H9 (cell line): Measurements from ENCODE around the gene NMT1. TPM values are rescaled to one million over a fixed set of nuclear protein-coding genes. Genes with fewer than 3 reads are reported as not detected.

Experiments used
- DNase-seq: peaks from one replicate; pipeline ENCODE4 v3.0.0-alpha.2; 2017
- H2AFZ ChIP-seq: one replicate; pipeline ENCODE4 v1.6.1; 2013; ENCODE audit warnings: mild to moderate bottlenecking, low read length, control low read depth, moderate library complexity
- H2AK5ac ChIP-seq: 2 replicates; pipeline ENCODE4 v1.6.1; 2013; ENCODE audit warnings: low read length, control low read depth, mixed read lengths; ENCODE audit not compliant: insufficient read length
- H2BK120ac ChIP-seq: one replicate; pipeline ENCODE4 v1.6.1; 2013; ENCODE audit warnings: low read depth, mild to moderate bottlenecking, low read length, control low read depth, inconsistent platforms; ENCODE audit not compliant: poor library complexity, severe bottlenecking
- H2BK12ac ChIP-seq: 2 replicates; pipeline ENCODE4 v1.6.1; 2013; ENCODE audit warnings: low read length, control low read depth, mixed read lengths, low read depth; ENCODE audit not compliant: insufficient read length
- H2BK15ac ChIP-seq: 2 replicates; pipeline ENCODE4 v1.6.1; 2013; ENCODE audit warnings: low read depth, low read length, control low read depth
- H2BK20ac ChIP-seq: one replicate; pipeline ENCODE4 v1.6.1; 2013; ENCODE audit warnings: low read depth, mild to moderate bottlenecking, low read length, control low read depth, inconsistent platforms; ENCODE audit not compliant: poor library complexity, severe bottlenecking
- H2BK5ac ChIP-seq: 2 replicates; pipeline ENCODE4 v1.6.1; 2013; ENCODE audit warnings: low read length, control low read depth, mixed read lengths; ENCODE audit not compliant: insufficient read length
- H3K14ac ChIP-seq: 2 replicates; pipeline ENCODE4 v1.6.1; 2013; ENCODE audit warnings: low read length, control low read depth; ENCODE audit not compliant: insufficient read depth
- H3K18ac ChIP-seq: 2 replicates; pipeline ENCODE4 v1.6.1; 2013; ENCODE audit warnings: low read depth, mild to moderate bottlenecking, mixed read lengths, low read length, control low read depth; ENCODE audit not compliant: insufficient read length
- H3K23ac ChIP-seq: 2 replicates; pipeline ENCODE4 v1.6.1; 2013; ENCODE audit warnings: low read length, control low read depth, mixed read lengths, low read depth; ENCODE audit not compliant: insufficient read length
- H3K23me2 ChIP-seq: 2 replicates; pipeline ENCODE4 v1.6.1; 2013; ENCODE audit warnings: low read depth, mild to moderate bottlenecking, mixed read lengths, low read length, control low read depth; ENCODE audit not compliant: insufficient read length, poor library complexity, severe bottlenecking
- H3K27ac ChIP-seq: 2 replicates; pipeline ENCODE4 v1.5.1; 2013; ENCODE audit warnings: low read length, control low read depth, mixed read lengths, low read depth; ENCODE audit not compliant: insufficient read length
- H3K27me3 ChIP-seq: 2 replicates; pipeline ENCODE4 v1.6.1; 2013; ENCODE audit warnings: low read length, control low read depth, inconsistent platforms; ENCODE audit not compliant: insufficient read depth
- H3K4ac ChIP-seq: 2 replicates; pipeline ENCODE4 v1.6.1; 2013; ENCODE audit warnings: low read depth, mild to moderate bottlenecking, control low read depth, inconsistent platforms, low read length, moderate library complexity
- H3K4me1 ChIP-seq: 2 replicates; pipeline ENCODE4 v1.6.1; 2013; ENCODE audit warnings: low read length, control low read depth, inconsistent platforms; ENCODE audit not compliant: insufficient read depth
- H3K4me2 ChIP-seq: 2 replicates; pipeline ENCODE4 v1.6.1; 2013; ENCODE audit warnings: low read length, control low read depth, mixed read lengths; ENCODE audit not compliant: insufficient read length, insufficient read depth
- H3K56ac ChIP-seq: 2 replicates; pipeline ENCODE4 v1.6.1; 2013; ENCODE audit warnings: low read depth, mild to moderate bottlenecking, mixed read lengths, low read length, control low read depth; ENCODE audit not compliant: insufficient read length
- H3K79me1 ChIP-seq: 2 replicates; pipeline ENCODE4 v1.6.1; 2013; ENCODE audit warnings: low read depth, mild to moderate bottlenecking, moderate library complexity, low read length, control low read depth, inconsistent platforms; ENCODE audit not compliant: insufficient read depth, poor library complexity, severe bottlenecking
- H3K79me2 ChIP-seq: 2 replicates; pipeline ENCODE4 v1.6.1; 2013; ENCODE audit warnings: low read length, control low read depth, inconsistent platforms; ENCODE audit not compliant: insufficient read depth
- H3K9ac ChIP-seq: 2 replicates; pipeline ENCODE4 v1.6.1; 2013; ENCODE audit warnings: low read length, control low read depth, mixed read lengths; ENCODE audit not compliant: insufficient read length; ENCODE audit errors: extremely low read depth
- H3K9me3 ChIP-seq: one replicate; pipeline ENCODE4 v1.6.1; 2013; ENCODE audit warnings: low read depth, low read length, inconsistent platforms; ENCODE audit not compliant: control insufficient read depth
- H3T11ph ChIP-seq: one replicate; pipeline ENCODE4 v1.6.1; 2013; ENCODE audit warnings: mild to moderate bottlenecking, low read length, control low read depth, inconsistent platforms
- H4K20me1 ChIP-seq: one replicate; pipeline ENCODE4 v1.6.1; 2013; ENCODE audit not compliant: control insufficient read depth, insufficient read length, insufficient read depth
- H4K5ac ChIP-seq: 2 replicates; pipeline ENCODE4 v1.6.1; 2013; ENCODE audit warnings: low read depth, mild to moderate bottlenecking, mixed read lengths, low read length, control low read depth; ENCODE audit not compliant: insufficient read length
- H4K8ac ChIP-seq: replicated peaks from 2 replicates; pipeline ENCODE4 v1.6.1; 2013; ENCODE audit warnings: low read length, control low read depth, mixed read lengths, low read depth; ENCODE audit not compliant: insufficient read length
- H4K91ac ChIP-seq: 2 replicates; pipeline ENCODE4 v1.6.1; 2013; ENCODE audit warnings: low read depth, mild to moderate bottlenecking, moderate library complexity, mixed read lengths, low read length, control low read depth; ENCODE audit not compliant: insufficient read length
- H3K27ac Mint-ChIP-seq, 3 experiments: 2 replicates in 2 of 3; 3 replicates in 1 of 3; pipeline ENCODE4 v1.8.0; 2020 to 2021; ENCODE audit warnings: mixed read lengths in 3 of 3, mild to moderate bottlenecking in 1 of 3, moderate library complexity in 1 of 3
- H3K27me3 Mint-ChIP-seq: 2 replicates; pipeline ENCODE4 v1.8.0; 2021; ENCODE audit warnings: low read depth, mild to moderate bottlenecking, moderate library complexity, mixed read lengths
- H3K36me3 Mint-ChIP-seq, 3 experiments: 2 replicates in 2 of 3; 3 replicates in 1 of 3; pipeline ENCODE4 v1.8.0; 2020 to 2021; ENCODE audit warnings: low read depth in 3 of 3, mixed read lengths in 3 of 3; ENCODE audit not compliant: insufficient read depth in 1 of 3
- H3K4me1 Mint-ChIP-seq, 2 experiments: 2 replicates each; pipeline ENCODE4 v1.8.0; 2020; ENCODE audit warnings: mixed read lengths in 2 of 2
- H3K4me3 Mint-ChIP-seq, 2 experiments: 2 replicates in 1 of 2; 3 replicates in 1 of 2; pipeline ENCODE4 v1.8.0; 2020 to 2021; ENCODE audit warnings: mild to moderate bottlenecking in 2 of 2, mixed read lengths in 2 of 2, moderate library complexity in 1 of 2
- H3K9me3 Mint-ChIP-seq, 2 experiments: 2 replicates in 1 of 2; 3 replicates in 1 of 2; pipeline ENCODE4 v1.8.0; 2020; ENCODE audit warnings: mild to moderate bottlenecking in 2 of 2, mixed read lengths in 2 of 2, moderate library complexity in 1 of 2
- CTCF ChIP-seq: fragments of 200-600 bp; sonication (generic); conservative IDR thresholded peaks from 3 replicates; pipeline ENCODE4 v1.8.0; 2021; ENCODE audit warnings: antibody characterized with exemption, mild to moderate bottlenecking
- WGBS: extraction: QIAGEN DNeasy Blood & Tissue Kit; methylation state at CpG from one replicate; pipeline ENCODE4 v1.1.7; 2013; ENCODE audit warnings: missing lambda C conversion rate, low lambda C conversion rate, mixed read lengths; ENCODE audit not compliant: insufficient read length; ENCODE audit errors: extremely low coverage; 5-methylcytosine and 5-hydroxymethylcytosine counted together
- total RNA-seq: library from RNA; stranded (reverse); gene quantifications from 2 replicates; pipeline ENCODE4 v1.2.1, GENCODE V29; 2021

Gene NMT1
- total RNA-seq, 1 experiment from 2014 or later, result 150 TPM

DNA sequence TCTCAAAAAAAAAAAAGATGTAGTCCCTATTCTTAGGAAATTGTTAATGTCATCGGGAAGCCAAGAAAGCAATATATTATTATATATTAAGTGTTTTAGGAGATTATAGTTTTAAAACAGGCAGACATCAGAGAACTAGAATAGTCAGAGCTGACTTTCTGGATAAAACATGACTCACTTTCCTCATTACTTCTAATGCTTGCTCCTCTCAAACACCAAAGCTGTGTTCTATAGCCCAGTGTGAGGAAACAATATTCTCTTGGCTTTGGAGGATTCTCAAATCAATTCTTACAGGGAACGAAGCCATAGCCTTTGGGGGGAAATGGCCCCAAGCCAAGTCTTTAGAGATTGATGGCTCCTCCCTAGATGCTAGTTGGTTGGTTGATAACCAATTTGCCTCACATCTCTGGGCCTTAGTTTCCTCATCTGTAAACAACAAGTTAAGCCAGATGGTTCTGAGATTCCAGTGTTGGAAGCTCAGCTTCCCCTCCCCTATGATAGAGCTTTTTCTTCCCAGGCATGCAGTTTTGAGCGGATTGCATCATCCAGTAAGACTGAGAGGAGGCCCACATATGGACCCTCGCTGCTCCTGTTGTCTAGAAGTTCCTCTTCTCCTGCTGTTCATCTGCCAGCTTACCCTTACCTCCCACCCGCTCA lies 12.4 kb downstream of the NMT1 start:
- H3K79me1 ChIP-seq, result no peaks in the 10 kb centered on the region
- no peak overlapping the region for H2BK120ac ChIP-seq
- H3K9ac ChIP-seq, result no peak overlapping the region
- Mint-ChIP-seq H3K36me3 (peaks cover 26 to 44% (median 42%) of the 10 kb centered on the region in 3 experiments; a peak in 6 of 7 replicates), H3K9me3 (no peaks in the 10 kb centered on the region), H3K4me3 (no peak overlapping the region), H3K27ac (peak overlapping the region in 2 of 3 experiments; percentile 88 to 89; a peak in 5 of 7 replicates), H3K4me1 (peaks cover 4 to 5% of the 10 kb centered on the region in 2 experiments; a peak in 1 of 4 replicates), H3K27me3 (no peaks in the 10 kb centered on the region)
- H4K8ac ChIP-seq, result no peak overlapping the region
- DNase-seq, result no peak
- H3K79me2 ChIP-seq, result no peaks in the 10 kb centered on the region; the same call in 1 of the 2 replicates
- no peak overlapping the region for H3K27ac ChIP-seq
- H3T11ph ChIP-seq, result no peak overlapping the region
- TF ChIP-seq CTCF, result no peak
- H3K27me3 ChIP-seq, result no peaks in the 10 kb centered on the region
- H2AFZ ChIP-seq, result no peak overlapping the region
- no peak overlapping the region for H2BK15ac ChIP-seq
- no peak overlapping the region for H2AK5ac ChIP-seq
- no peak overlapping the region for H3K56ac ChIP-seq
- H4K91ac ChIP-seq, result no peak overlapping the region
- WGBS, result 100% methylated on average over 1 of the region's 5 CpGs
- H3K23me2 ChIP-seq, result no peaks in the 10 kb centered on the region
- H2BK5ac ChIP-seq, result no peak overlapping the region
- no peak overlapping the region for H2BK20ac ChIP-seq
- no peak overlapping the region for H3K23ac ChIP-seq
- no peaks in the 10 kb centered on the region for H3K4me1 ChIP-seq
- H4K5ac ChIP-seq, result no peak overlapping the region
- no peak overlapping the region for H3K4ac ChIP-seq
- H2BK12ac ChIP-seq, result no peak overlapping the region
- H3K4me2 ChIP-seq, result no peak overlapping the region
- no peak overlapping the region for H3K14ac ChIP-seq
- no peak overlapping the region for H3K18ac ChIP-seq
- no peaks in the 10 kb centered on the region for H4K20me1 ChIP-seq
- H3K9me3 ChIP-seq, result no peaks in the 10 kb centered on the region
